G401 (cell line): ENCODE measurements around the gene LRIT1. TPM values are rescaled to one million over a fixed set of nuclear protein-coding genes. Genes with fewer than 3 reads are reported as not detected.
"Not testable (repeated sequence)": the region's sequence is repeated elsewhere in the genome, so short reads cannot be mapped to it uniquely, and the experiment has no call there.

ENCODE experiments used
- DNase-seq: peaks from one replicate; pipeline ENCODE4 v3.0.0-alpha.2; 2015; ENCODE audit warnings: low spot score
- in situ Hi-C: cut with HindIII; loops from 2 replicates; pipeline ENCODE4 v1.10.0; 2016; ENCODE audit warnings: low sequenced_read_pairs, mixed read lengths
- total RNA-seq: library from RNA; depleted of rRNA; stranded (reverse); fragments of >200 nt; shearing (Covaris generic); gene quantifications from 2 replicates; pipeline ENCODE4 v1.2.3, GENCODE V29; 2014; rRNA removed

LRIT1 gene, protein sequence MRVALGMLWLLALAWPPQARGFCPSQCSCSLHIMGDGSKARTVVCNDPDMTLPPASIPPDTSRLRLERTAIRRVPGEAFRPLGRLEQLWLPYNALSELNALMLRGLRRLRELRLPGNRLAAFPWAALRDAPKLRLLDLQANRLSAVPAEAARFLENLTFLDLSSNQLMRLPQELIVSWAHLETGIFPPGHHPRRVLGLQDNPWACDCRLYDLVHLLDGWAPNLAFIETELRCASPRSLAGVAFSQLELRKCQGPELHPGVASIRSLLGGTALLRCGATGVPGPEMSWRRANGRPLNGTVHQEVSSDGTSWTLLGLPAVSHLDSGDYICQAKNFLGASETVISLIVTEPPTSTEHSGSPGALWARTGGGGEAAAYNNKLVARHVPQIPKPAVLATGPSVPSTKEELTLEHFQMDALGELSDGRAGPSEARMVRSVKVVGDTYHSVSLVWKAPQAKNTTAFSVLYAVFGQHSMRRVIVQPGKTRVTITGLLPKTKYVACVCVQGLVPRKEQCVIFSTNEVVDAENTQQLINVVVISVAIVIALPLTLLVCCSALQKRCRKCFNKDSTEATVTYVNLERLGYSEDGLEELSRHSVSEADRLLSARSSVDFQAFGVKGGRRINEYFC
- total RNA-seq: not detected in 2 replicates

DNA sequence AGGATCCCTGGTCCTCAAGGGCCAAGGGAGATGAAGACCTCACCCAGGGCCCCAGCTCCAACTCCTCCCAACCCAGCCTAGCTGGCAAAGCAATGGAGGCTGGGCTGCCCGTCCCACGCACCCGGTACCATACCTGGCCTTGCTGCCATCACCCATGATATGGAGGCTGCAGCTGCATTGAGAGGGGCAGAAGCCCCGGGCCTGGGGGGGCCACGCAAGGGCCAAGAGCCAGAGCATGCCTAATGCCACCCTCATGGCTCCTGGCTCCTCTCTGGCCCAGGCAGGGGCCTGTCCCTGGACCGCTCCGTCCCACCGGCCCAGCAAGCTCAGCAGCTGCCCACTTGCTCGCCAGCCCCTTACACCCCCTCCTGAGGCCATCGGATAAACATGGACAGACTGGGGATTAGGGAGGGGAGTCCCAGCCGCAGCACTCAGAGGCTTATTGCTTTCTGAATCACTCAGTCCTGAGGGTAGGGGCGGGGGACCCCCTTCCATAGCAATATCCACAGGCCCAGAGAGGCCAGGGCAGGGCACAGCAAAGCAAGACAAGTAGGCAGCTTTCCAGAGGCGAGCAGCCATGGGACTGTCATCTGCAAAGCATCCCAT, at the start of gene LRIT1:
TSS of gene LRIT1 (minus strand) at position 362 of the 606 bp plus-strand sequence. CDS start at position 255, 107 bp downstream.
- in situ Hi-C loops: no loop called here
- no peak for DNase-seq

DNA sequence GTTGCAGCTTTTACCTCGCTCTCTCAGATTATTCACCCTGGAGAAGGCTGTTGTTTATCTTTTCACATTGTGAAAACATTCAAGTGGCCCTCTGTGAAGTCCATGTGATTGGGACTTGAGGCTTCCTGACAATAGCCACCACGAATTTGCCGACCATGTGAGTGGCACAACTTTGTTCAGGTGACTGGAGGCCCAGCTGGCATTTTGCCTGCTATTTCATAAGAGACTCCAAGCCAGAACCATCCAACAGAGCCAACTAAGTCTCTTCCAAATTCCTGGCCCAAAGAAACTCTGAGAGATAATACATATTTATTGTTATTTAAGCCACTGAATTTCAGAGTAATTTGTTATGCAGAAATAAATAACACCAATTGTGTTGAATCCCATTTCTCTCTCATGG, 48.9 kb upstream of the LRIT1 start:
- DNase-seq: peak; percentile 28
- in situ Hi-C loops: no loop called here

DNA sequence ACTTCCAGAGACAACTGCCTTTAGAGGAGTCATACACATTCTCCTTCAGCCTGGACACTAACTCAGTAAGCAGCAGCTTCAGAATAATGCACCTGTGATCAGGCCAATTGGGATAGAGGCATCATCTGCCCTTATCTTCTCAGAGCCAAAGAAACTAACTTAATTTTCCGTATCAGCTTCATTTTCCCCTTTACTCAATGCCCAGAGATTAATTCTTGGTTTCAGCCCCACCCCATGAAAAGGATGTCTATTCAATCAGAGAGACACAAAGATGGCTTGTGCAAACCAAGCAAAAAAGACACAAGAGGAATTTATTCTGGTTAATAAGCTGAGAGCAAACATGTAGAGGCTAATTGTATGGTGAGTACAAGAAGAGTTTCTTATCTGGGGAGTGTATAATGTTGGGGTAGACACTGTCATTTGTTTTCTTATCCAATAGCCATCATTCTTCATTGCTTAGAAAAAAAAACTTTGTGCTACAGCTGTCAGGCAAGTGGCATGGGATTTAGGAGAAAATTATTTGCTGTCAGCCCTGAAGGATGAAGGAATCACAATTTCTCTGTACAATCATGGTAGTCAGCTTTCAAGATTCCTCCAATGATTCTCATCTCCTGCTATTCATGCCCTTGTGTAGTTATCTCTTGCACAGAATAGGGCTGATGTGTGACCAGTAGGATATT, 48.3 kb upstream of the LRIT1 start:
- no peak for DNase-seq
- in situ Hi-C loops: no loop called here

DNA sequence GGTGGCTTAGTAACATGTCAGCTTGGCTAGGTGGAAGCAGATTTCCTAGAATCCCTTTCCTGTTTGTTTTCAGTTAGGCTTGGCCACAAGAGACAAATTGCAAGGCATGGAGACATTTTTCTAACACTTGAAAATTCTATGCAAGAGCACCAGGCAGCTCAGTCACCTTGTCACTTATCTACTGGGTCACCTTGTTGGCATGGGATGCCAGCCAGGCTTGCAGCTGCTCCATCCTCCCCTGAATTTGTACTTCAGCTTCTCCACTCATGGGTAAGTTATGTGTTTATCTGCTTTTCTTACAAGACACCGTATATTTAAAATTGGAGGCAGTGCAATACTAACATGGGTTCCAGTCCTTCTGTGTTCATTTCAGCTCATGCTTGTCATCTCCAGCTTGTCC, 46.8 kb upstream of the LRIT1 start:
- in situ Hi-C loops: no loop called here
- DNase-seq: no peak

DNA sequence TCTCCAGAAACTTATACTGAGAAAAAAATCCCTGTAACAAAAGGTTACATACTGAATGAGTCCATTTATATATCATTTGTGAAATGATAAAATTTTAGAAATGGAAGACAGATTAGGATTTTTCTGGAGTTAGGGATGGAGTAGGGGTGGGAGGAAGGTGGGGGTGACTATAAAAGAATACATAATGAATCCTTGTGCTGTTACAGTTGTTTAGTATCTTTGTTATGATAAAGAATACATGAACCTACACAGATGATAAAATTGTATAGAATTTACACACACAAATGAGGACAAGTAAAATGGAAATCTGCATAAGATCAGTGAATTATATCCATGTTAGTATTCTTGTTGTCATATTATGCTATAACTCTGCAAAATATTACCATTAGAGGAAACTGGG, 45.3 kb upstream of the LRIT1 start:
- in situ Hi-C loops: no loop called here
- no peak for DNase-seq

DNA sequence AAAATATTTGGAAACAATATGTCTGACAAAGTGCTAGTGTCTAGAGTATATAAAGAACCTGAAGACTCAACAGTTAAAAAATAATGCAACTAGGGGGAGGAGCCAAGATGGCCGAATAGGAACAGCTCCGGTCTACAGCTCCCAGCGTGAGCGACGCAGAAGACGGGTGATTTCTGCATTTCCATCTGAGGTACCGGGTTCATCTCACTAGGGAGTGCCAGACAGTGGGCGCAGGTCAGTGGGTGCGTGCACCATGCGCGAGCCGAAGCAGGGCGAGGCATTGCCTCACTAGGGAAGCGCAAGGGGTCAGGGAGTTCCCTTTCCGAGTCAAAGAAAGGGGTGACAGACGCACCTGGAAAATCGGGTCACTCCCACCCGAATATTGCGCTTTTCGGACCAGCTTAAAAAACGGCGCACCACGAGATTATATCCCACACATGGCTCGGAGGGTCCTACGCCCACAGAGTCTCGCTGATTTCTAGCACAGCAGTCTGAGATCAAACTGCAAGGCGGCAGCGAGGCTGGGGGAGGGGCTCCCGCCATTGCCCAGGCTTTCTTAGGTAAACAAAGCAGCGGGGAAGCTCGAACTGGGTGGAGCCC, 38.6 kb upstream of the LRIT1 start:
- DNase-seq, in situ Hi-C loops: not testable (repeated sequence)

DNA sequence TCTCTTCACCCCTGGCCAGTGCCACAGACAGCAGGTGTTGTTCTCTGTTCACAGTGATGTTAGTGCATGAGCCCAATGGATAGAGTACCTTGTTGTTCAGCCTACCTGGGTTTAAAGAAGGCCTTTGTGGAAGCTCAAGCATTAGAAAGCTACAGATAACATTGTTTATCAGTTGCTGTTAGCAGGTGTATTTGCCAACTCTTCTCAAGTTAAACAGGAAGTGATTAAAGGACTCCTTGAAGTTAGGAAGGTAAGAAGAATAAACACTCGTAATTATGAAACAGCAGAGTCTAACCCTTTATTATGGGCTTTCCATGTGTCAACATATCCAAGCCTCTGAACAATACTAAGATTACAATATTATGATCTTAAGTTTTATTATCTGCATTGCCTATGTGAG, 29.4 kb upstream of the LRIT1 start:
- in situ Hi-C loops: loop anchor here (25.0 kb wide), 1 partner anchor 242 kb away; no protein-coding TSS in a partner anchor
- DNase-seq: no peak

DNA sequence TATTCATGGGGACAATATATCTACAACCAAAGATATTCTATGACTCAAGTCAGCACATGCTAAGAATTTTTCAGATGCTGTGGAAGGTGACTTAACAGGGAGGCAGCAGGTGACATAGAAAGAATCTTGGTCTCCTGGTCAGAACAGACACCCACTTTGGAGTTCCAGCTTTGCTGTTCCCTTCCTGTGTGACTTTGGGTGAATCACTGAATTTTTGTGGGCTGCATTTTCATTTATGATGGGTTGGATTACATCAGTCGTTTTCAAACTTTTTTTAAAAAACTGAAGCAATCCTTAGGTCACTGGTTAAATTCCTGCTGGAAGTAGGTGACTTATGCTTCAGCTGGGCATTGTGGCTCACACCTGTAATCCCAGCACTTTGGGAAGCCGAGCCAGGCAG, 28.4 kb upstream of the LRIT1 start:
- DNase-seq: no peak
- in situ Hi-C loops: loop anchor here (25.0 kb wide), 1 partner anchor 243 kb away; no protein-coding TSS in a partner anchor

DNA sequence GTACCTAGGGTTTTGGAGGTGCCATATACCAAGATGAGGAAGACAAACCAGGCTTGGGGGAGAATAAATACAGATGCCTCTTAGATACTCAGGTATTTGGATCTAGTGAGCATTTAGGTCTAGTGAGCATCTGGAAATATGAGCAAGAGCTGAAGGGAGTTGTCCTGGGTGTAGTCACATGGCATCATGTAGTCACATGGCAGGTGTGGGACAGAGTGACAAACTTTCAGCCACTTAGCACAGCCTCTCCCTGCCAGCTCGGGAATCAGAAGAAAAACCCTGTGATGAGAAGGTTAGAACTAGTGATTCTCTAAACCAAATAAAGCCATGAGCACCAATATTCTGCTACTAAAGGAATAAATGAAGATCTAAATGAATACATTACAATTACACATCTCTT, 27.8 kb upstream of the LRIT1 start:
- in situ Hi-C loops: loop anchor here (25.0 kb wide), 1 partner anchor 243 kb away; no protein-coding TSS in a partner anchor
- no peak for DNase-seq

DNA sequence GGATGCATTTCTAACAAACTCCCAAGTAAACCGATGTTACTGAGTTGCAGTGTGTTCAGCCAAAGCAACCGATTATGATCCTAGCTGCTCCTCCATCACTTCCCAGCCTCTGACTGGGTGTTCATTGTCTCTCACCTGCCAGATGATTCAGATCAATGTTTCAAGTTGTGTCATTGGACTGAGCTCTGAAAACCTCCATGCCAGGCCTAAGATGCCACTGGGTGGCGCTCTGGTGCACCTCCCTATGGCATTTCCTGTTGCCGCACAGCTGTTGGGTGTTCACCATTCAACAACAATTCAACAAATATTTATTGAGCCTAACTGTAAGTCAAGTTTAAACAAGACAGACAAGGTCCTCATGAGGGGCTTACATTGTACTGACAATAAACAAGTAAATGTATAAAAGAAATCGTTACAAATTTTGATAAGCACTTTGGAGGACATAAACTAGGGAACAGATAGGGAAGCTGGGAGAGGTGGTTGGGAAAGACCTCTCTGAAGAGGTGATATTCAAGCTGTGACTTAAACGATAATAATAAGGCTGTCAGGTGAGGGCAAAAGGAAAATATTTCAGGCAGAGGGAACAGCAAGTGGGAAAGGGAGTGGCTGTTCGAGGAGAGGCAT, 26.3 kb upstream of the LRIT1 start:
- DNase-seq: no peak
- in situ Hi-C loops: loop anchor here (25.0 kb wide), 1 partner anchor 245 kb away; no protein-coding TSS in a partner anchor

DNA sequence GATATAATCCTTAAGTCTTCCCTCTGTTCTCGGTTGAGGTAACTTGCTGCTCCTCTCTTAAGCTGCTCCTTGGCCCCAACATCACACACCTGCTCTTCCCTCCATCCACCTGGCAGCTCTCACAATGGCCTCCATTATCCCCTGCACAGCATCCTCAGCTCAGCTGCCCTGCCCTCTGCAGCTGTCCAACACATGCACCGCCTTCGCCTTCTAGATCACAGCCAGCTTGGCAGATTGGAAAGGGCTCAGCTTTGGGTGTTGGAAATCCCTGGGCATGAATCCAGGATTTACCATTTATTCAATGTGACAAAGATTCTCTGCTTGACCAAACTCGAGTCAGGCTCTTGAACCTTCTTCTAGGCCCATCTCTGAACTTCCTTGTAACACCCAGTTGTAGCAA, 24.1 kb upstream of the LRIT1 start:
- no peak for DNase-seq
- in situ Hi-C loops: loop anchor here (25.0 kb wide), 1 partner anchor 247 kb away; no protein-coding TSS in a partner anchor

DNA sequence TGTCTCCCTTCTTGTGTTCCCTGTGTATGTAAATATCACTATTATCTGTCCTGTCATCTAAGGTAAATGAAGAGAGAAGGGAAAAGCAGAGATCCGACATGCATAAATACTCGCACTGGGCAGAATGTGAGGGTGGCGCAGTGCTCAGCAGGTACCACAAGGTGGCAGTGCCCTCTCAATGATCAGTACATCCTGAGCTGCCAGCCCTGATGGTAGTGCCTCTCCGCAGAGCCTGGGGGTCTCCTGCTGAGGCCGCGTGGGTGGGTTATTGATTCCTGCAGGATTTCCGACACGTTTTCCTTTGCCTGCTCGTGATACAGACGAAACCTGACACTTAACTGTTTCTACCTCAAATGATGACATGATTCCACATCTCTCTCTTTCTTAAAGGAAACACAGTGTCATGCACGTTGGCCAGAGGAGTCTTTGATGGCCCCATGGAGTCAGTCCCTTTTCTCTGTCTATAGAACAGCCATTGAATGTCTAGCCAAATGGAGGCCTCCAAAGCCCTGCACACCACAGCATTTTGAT, 23.3 kb upstream of the LRIT1 start:
- peak; percentile 79 for DNase-seq
- in situ Hi-C loops: loop anchor here (25.0 kb wide), 1 partner anchor 248 kb away; no protein-coding TSS in a partner anchor

DNA sequence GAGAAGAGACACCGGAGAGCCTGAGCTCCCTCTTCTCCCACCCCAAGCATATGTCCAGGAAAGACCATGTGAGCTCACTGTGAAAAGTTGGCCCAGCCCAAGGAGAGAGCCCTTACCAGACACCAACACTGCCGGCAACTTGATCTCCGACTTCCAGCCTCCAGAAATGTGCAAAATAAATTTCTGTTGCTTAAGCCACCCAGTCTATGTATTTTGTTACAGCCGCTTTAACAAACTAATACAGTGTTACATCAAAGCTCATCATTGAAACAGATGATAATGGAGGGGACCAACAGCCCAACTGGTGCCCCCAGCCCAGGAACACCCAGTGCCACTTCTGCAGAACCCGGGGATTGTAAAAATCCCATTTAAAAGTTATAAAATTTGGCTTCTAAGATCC, 22.4 kb upstream of the LRIT1 start:
- DNase-seq: no peak
- in situ Hi-C loops: loop anchor here (25.0 kb wide), 1 partner anchor 249 kb away; no protein-coding TSS in a partner anchor

DNA sequence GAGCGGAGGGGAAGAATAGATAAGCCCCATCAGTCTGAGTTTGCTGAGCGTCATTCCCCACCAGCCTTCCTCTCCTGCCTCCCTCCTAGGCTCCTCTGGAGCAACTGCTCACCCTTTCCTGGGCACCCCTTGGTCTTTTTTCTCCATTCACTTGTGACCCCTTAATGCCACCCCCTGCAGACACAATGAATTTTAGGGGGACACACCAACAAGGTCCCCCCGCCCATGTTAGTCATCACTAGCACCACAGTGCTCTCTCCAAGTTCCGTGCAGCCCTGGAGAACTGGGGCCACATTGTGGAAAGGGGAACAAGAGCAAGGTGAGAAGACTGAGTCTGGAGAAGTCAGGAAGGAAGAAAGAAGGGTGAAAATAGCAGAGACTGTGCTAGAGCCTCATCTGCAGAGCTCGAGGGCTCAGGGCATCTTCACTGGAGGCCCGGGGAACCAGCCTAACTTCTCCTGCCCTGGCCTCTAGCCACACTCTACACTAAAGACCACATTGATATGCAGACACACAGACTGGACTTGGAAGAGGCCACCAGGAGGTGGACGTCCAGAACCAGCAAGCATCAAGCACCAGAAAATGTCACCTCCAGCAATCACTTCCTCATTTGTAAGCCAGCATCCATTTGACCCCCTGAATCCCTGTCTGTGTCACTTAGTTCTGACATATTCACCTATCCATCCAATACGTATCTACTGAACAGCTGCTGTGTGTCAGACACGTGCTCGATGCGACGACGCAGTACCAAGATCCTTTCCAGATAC, 21.0 kb upstream of the LRIT1 start:
- in situ Hi-C loops: loop anchor here (25.0 kb wide), 1 partner anchor 250 kb away; no protein-coding TSS in a partner anchor
- no peak for DNase-seq

DNA sequence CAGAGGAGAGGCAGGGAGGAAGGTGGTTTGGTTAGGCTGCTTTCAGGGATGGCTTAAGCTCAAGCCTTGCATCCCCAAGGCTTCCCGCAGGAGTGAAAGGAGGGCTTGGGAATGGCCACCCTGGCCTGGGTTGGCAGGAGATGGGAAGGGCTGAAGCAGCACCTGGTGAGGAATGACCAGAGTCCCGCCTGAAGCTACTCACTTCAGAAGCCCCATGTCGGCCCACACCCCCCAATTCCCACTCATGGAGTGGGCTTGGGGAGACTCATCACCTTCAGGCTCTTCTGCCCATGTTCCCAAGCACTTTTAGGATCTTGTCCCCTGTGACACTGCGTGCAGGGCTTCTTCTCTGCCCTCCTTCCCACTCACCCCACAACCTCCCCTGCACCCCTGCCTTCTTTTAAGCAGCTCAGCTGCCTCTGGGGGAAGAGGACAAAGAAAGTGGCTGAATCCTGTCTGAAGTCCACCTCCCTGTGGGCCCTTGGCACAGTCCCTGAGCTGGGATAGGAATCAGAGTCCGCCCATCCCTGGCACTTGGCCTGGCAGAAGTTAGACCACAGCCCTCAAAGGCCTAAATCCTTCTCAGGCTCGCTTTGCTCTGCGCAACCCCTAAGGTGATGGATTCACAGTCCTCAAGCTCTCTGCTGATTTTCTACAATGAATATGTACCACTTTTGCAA, 20.0 kb upstream of the LRIT1 start:
- DNase-seq: no peak
- in situ Hi-C loops: loop anchor here (25.0 kb wide), 1 partner anchor 251 kb away; no protein-coding TSS in a partner anchor

DNA sequence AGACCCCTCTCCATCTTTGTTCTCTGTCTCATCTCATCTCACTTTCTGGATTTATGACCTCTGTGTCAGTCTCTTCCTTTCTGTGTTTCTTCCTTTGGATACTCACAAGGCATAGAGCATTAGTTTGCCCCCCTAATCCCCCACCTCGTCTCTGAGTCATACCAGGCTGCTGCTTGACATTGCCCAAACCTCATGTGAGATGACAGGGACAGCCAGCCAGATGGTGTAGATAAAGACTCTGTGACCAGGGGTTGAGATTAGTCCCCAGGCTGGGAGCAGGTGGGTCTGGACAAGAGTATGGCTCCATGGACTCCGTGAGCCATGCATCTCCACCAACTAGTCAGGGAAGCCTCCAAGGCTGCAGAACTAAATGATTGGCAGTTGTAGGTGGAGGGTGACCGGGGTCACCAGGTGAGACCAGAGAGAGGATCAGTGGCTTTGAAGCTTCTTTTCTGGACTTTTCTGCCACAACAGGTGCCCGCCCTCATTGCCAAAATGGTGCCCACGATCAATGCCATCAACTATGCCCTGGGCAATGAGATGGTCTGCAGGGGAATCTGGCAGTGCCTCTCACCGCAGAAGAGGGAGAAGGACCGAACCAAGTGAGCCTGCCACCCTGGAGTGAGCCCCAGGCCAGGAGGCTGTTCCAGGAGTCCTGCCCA, 16.8 kb upstream of the LRIT1 start:
- DNase-seq: no peak
- in situ Hi-C loops: loop anchor here (25.0 kb wide), 1 partner anchor 254 kb away; no protein-coding TSS in a partner anchor
